Activated CD8-positive, alpha-beta memory T cell treated with anti-CD3 and anti-CD28 coated beads for 48 hours (primary cell): ENCODE data around the gene SETDB2.

Source experiments
- DNase-seq, 3 experiments: peaks; one replicate each; pipeline ENCODE4 v3.0.0-alpha.2; 2020; ENCODE audit warnings: low read depth in 2 of 3, low spot score in 2 of 3

Gene SETDB2

GRCh38 chr13:49443704-49444523 is at the start of gene SETDB2, which contains the start of gene CAB39L:
SETDB2 (plus strand) TSS chr13:49444274; CDS start chr13:49451894, 7,620 bp downstream.
CAB39L (minus strand) TSS chr13:49444064; CDS start chr13:49382910, 61,154 bp downstream.
- DNase-seq = peak; percentile 81 to 98 (median 91)

- DNase-seq = no peak
These were observed 48.6 kb upstream of the SETDB2 start for GRCh38 chr13:49395451-49395865.

- DNase-seq = no peak
These were observed 48.1 kb upstream of the SETDB2 start for GRCh38 chr13:49395878-49396380.

GRCh38 chr13:49399801-49400472 is 44.1 kb upstream of the SETDB2 start:
- DNase-seq = no peak

GRCh38 chr13:49400755-49401659 is 43.1 kb upstream of the SETDB2 start:
- DNase-seq = no peak

GRCh38 chr13:49403996-49404702 is 39.9 kb upstream of the SETDB2 start:
- DNase-seq = no peak

GRCh38 chr13:49404703-49405020 is 39.4 kb upstream of the SETDB2 start:
- DNase-seq = no peak

- DNase-seq = no peak
These were observed 37.0 kb upstream of the SETDB2 start for GRCh38 chr13:49407068-49407467.

- no peak for DNase-seq
These were observed 36.1 kb upstream of the SETDB2 start for GRCh38 chr13:49407936-49408335.

- no peak for DNase-seq
These were observed 35.1 kb upstream of the SETDB2 start for GRCh38 chr13:49409008-49409407.

GRCh38 chr13:49410006-49410405 is 34.1 kb upstream of the SETDB2 start:
- no peak for DNase-seq

- DNase-seq = no peak
These were observed 33.6 kb upstream of the SETDB2 start for GRCh38 chr13:49410477-49410876.

- DNase-seq = no peak
These were observed 32.7 kb upstream of the SETDB2 start for GRCh38 chr13:49411353-49411752.

- DNase-seq = no peak
These were observed 31.3 kb upstream of the SETDB2 start for GRCh38 chr13:49412749-49413148.

- no peak for DNase-seq
These were observed 26.9 kb upstream of the SETDB2 start for GRCh38 chr13:49417161-49417560.

GRCh38 chr13:49418206-49418605 is 25.9 kb upstream of the SETDB2 start:
- DNase-seq = no peak

GRCh38 chr13:49419276-49419675 is 24.8 kb upstream of the SETDB2 start:
- no peak for DNase-seq

GRCh38 chr13:49421391-49421790 is 22.7 kb upstream of the SETDB2 start:
- no peak for DNase-seq

GRCh38 chr13:49424011-49424560 is 20.0 kb upstream of the SETDB2 start:
- no peak for DNase-seq

GRCh38 chr13:49428041-49428763 is 15.9 kb upstream of the SETDB2 start:
- DNase-seq = no peak
